Pancreas (tissue), 10 donors: ENCODE results near the gene DNAJC8. TPM values are rescaled to one million over a fixed set of nuclear protein-coding genes. Genes with fewer than 3 reads are reported as not detected.
A peak's percentile ranks its signal among the peaks of the same experiment; 100 is the strongest.

Experiments used
- ATAC-seq, 4 donors: fragments of 200-7000 bp; cut with Tn5 transposase; one replicate each; pipeline versions ENCODE4 v1.8.0 to v1.9.1; 2020; ENCODE audit warnings: mild to moderate bottlenecking in 4 of 4, moderate library complexity in 4 of 4
- DNase-seq, 6 donors: peaks; one replicate each; pipeline ENCODE4 v3.0.0-alpha.2; 2020
- FAIRE-seq: peaks from 2 replicates; lab custom pipeline; 2012; peaks lifted over from hg19 to GRCh38; lab: Jason Lieb, UNC
- H3K27ac ChIP-seq, 4 donors: fragments of 200-600 bp; sonication (generic); 1 replicate in 3 of 4; 2 replicates in 1 of 4; pipeline versions ENCODE4 v1.5.0 to v1.8.0; 2020
- H3K27me3 ChIP-seq, 4 donors: fragments of 200-600 bp; one replicate each; pipeline ENCODE4 v1.8.0; 2021
- H3K36me3 ChIP-seq, 3 donors: fragments of 200-600 bp; sonication (generic) in 1 of 3; one replicate each; pipeline versions ENCODE4 v1.5.0 to v1.8.0; 2020 to 2021
- H3K4me1 ChIP-seq, 3 donors: fragments of 200-600 bp; one replicate each; pipeline ENCODE4 v1.8.0; 2021
- H3K4me3 ChIP-seq, 4 donors: fragments of 200-600 bp; sonication (generic) in 2 of 4; one replicate each; pipeline versions ENCODE4 v1.5.0 to v1.8.0; 2020 to 2021
- H3K9me3 ChIP-seq, 4 donors: fragments of 200-600 bp; one replicate each; pipeline ENCODE4 v1.8.0; 2021
- CTCF ChIP-seq, 4 donors: fragments of 200-600 bp; sonication (generic) in 3 of 4; IDR thresholded peaks; one replicate each; pipeline versions ENCODE4 v1.5.0 to v1.8.0; 2021; ENCODE audit warnings: antibody characterized with exemption in 4 of 4
- WGBS, 2 donors: extraction: QIAGEN DNeasy Blood & Tissue Kit; methylation state at CpG; one replicate each; pipeline ENCODE4 v1.1.7; 2013; 5-methylcytosine and 5-hydroxymethylcytosine counted together
- intact Hi-C, 3 donors: fragments of 100-400 bp; cut with DNase I; formaldehyde crosslinking; loops; one replicate each; pipeline versions ENCODE4 v1.11.1 to v1.14.2; 2022
- polyA plus RNA-seq, 2 donors: library from polyadenylated mRNA; stranded (reverse); fragments of 200-250 nt; gene quantifications; one replicate each; pipeline ENCODE4 v1.2.3, GENCODE V29; 2013
- total RNA-seq, 6 donors: library from RNA; stranded (reverse); fragmentation: NEBNext Ultra II Directional in 4 of 6; extraction: Animal tissue kit (Norgen Biotek cat#: 25700) in 4 of 6; gene quantifications; one replicate each; pipeline versions ENCODE4 v1.2.1 to v1.2.4, GENCODE V29; 2021 to 2023
- donor health status: healthy with polysubstance abuse.
- donor health status: DM: no; HTN: no; CAD: no; lungs with moderate emphysema.
- donor health status: DM: no; HTN: no; CAD: no.
- donor health status: control.
- donor health status: control.
- donor health status: Bipolar disorder and iron deficiency.
- donor health status: DM: yes; HTN: yes; CAD: no.
- donor health status: DM: no; HTN: no; CAD: no.
- donor health status: DM: no; HTN: no; CAD: no.
- donor health status: DM: yes; HTN: yes; CAD: no.

The DNAJC8 gene
- total and polyA plus RNA-seq, 8 donors: 12.1 to 45.1 (median 20.6) TPM

- Histone ChIP-seq H3K9me3 (no peaks in the 10 kb centered on the region), H3K27ac (no peak overlapping the region), H3K4me1 (peaks cover 0 to 10% (median 0%) of the 10 kb centered on the region in 3 donors), H3K4me3 (no peak overlapping the region), H3K27me3 (no peaks in the 10 kb centered on the region), H3K36me3 (peaks cover 0 to 42% (median 8%) of the 10 kb centered on the region in 3 donors)
- FAIRE-seq (no peak), DNase-seq (no peak), ATAC-seq (no peak)
- intact Hi-C loops: no loop called here
- TF ChIP-seq CTCF (IDR thresholded peaks at IDR 0.05): no peak
Measured at GRCh38 chr1:28229089-28229488, 3.7 kb downstream of the DNAJC8 start.

- H3K4me1 ChIP-seq: no peaks in the 10 kb centered on the region
- FAIRE-seq: no peak
- intact Hi-C loops: no loop called here
- no peaks in the 10 kb centered on the region for H3K27me3 ChIP-seq
- WGBS, 2 donors: 34 to 68% methylated on average over 2 of the region's 2 CpGs
- DNase-seq: no peak
- peaks cover 0 to 20% (median 4%) of the 10 kb centered on the region in 3 donors for H3K36me3 ChIP-seq
- no peak overlapping the region for H3K4me3 ChIP-seq
- no peaks in the 10 kb centered on the region for H3K9me3 ChIP-seq
- H3K27ac ChIP-seq: no peak overlapping the region
- TF ChIP-seq CTCF (IDR thresholded peaks at IDR 0.05): no peak
- ATAC-seq: no peak
Measured at GRCh38 chr1:28213315-28213714, 19.5 kb downstream of the DNAJC8 start.

GRCh38 chr1:28209700-28210099 lies 23.1 kb downstream of the DNAJC8 start:
- FAIRE-seq (no peak), DNase-seq (no peak), ATAC-seq (no peak)
- TF ChIP-seq CTCF (IDR thresholded peaks at IDR 0.05): no peak
- Histone ChIP-seq H3K36me3 (peaks cover 0 to 20% (median 4%) of the 10 kb centered on the region in 3 donors), H3K4me3 (no peak overlapping the region), H3K27ac (no peak overlapping the region), H3K27me3 (no peaks in the 10 kb centered on the region), H3K4me1 (peaks cover 0 to 4% (median 0%) of the 10 kb centered on the region in 3 donors), H3K9me3 (no peaks in the 10 kb centered on the region)
- intact Hi-C loops: loop anchor here in 1 of 3 donors (10.0 kb wide), 1 partner anchor 105 kb away; no protein-coding TSS in a partner anchor
- 82 to 88% methylated on average over 1 of the region's 1 CpG for WGBS, 2 donors

GRCh38 chr1:28208818-28209441 lies 23.9 kb downstream of the DNAJC8 start:
- intact Hi-C loops: loop anchor here in 1 of 3 donors (10.0 kb wide), 1 partner anchor 104 kb away; no protein-coding TSS in a partner anchor
- ATAC-seq (peak; percentile 69 to 94 (median 92)), FAIRE-seq (no peak), DNase-seq (peak in 3 of 6 donors; percentile 25 to 50 (median 42))
- WGBS, 2 donors: 31 to 41% methylated on average over 4 of the region's 4 CpGs
- Histone ChIP-seq H3K27ac (no peak overlapping the region), H3K36me3 (peaks cover 0 to 17% (median 0%) of the 10 kb centered on the region in 3 donors), H3K4me3 (no peak overlapping the region), H3K4me1 (peaks cover 0 to 4% (median 0%) of the 10 kb centered on the region in 3 donors), H3K27me3 (no peaks in the 10 kb centered on the region), H3K9me3 (no peaks in the 10 kb centered on the region)
- peak in 3 of 4 donors; percentile 8 to 35 (median 23) for TF ChIP-seq CTCF (IDR thresholded peaks at IDR 0.05)

GRCh38 chr1:28205243-28205642 lies 27.6 kb downstream of the DNAJC8 start:
- TF ChIP-seq CTCF (IDR thresholded peaks at IDR 0.05): no peak
- Histone ChIP-seq H3K27me3 (no peaks in the 10 kb centered on the region), H3K4me3 (no peak overlapping the region), H3K9me3 (no peaks in the 10 kb centered on the region), H3K27ac (no peak overlapping the region), H3K36me3 (peaks cover 4 to 31% (median 5%) of the 10 kb centered on the region in 3 donors), H3K4me1 (peaks cover 0 to 4% (median 0%) of the 10 kb centered on the region in 3 donors)
- no peak for FAIRE-seq
- 40 to 50% methylated on average over 4 of the region's 4 CpGs for WGBS, 2 donors
- peak in 2 of 4 donors; percentile 48 to 73 for ATAC-seq
- DNase-seq: no peak
- intact Hi-C loops: loop anchor here in 1 of 3 donors (10.0 kb wide), 1 partner anchor 100 kb away; no protein-coding TSS in a partner anchor
